ENCODE measurements around the gene DNAJC13. TPM values are rescaled to one million over a fixed set of nuclear protein-coding genes. Genes with fewer than 3 reads are reported as not detected.

Gene DNAJC13
- polyA plus RNA-seq, 2 of the 4 experiments (the other 2 are of a cell fraction), result 17.0 to 29.8 TPM

DNA sequence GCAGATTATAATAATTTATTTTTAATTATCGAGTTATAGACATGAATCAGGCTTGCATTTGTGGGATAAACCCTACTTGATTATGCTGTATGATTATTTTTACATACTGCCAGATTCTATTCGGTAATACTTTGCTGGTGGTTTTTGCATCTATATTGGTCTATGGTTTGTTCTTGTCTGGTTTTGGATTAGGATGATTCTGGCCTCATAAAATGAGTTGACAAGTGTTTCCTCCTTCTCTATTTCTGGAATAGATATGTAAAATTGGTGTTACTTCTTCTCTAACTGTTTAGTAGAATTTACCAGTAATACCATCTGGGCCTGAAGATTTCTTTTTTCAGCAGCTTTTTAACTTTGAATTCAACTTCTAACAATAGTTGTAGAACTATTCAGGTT, 146.8 kb downstream of the DNAJC13 start (continued):
- TF ChIP-seq, protein P1, sequence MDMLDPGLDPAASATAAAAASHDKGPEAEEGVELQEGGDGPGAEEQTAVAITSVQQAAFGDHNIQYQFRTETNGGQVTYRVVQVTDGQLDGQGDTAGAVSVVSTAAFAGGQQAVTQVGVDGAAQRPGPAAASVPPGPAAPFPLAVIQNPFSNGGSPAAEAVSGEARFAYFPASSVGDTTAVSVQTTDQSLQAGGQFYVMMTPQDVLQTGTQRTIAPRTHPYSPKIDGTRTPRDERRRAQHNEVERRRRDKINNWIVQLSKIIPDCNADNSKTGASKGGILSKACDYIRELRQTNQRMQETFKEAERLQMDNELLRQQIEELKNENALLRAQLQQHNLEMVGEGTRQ (IDR thresholded peaks at IDR 0.05), result no peak
- TF ChIP-seq CHD4 (IDR thresholded peaks at IDR 0.05; ENCODE audit: borderline replicate concordance), result no peak
- no peak for TF ChIP-seq EP300 (IDR thresholded peaks at IDR 0.05)

DNA sequence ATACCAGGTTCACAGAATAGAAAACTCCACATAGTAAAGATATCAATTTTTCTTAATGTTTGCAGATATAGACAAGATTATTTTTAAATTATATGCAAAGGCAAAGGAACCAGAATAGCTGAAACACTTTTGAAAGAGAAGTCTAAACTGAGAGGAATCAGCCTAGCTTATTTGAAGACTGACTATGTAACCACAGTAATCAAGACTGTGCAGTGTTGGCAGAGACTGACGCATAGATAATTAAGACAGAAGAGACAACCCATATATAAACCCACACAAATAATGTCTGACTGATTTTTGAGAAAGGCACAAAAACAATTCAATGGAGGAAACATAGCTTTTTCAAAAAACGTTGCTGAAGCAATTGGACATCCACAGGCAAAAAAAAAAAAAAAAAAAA, 151.1 kb downstream of the DNAJC13 start:
- FAIRE-seq (no peak), ATAC-seq (no peak), DNase-seq (ENCODE audit: low read depth in 1 of 2, low spot score in 1 of 2) (no peak)
- 60% methylated on average over 2 of the region's 2 CpGs for WGBS (ENCODE audit: missing lambda C conversion rate)
- TF ChIP-seq, protein P2, sequence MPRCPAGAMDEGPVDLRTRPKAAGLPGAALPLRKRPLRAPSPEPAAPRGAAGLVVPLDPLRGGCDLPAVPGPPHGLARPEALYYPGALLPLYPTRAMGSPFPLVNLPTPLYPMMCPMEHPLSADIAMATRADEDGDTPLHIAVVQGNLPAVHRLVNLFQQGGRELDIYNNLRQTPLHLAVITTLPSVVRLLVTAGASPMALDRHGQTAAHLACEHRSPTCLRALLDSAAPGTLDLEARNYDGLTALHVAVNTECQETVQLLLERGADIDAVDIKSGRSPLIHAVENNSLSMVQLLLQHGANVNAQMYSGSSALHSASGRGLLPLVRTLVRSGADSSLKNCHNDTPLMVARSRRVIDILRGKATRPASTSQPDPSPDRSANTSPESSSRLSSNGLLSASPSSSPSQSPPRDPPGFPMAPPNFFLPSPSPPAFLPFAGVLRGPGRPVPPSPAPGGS (IDR thresholded peaks at IDR 0.05), result no peak
- TF ChIP-seq, protein P3, sequence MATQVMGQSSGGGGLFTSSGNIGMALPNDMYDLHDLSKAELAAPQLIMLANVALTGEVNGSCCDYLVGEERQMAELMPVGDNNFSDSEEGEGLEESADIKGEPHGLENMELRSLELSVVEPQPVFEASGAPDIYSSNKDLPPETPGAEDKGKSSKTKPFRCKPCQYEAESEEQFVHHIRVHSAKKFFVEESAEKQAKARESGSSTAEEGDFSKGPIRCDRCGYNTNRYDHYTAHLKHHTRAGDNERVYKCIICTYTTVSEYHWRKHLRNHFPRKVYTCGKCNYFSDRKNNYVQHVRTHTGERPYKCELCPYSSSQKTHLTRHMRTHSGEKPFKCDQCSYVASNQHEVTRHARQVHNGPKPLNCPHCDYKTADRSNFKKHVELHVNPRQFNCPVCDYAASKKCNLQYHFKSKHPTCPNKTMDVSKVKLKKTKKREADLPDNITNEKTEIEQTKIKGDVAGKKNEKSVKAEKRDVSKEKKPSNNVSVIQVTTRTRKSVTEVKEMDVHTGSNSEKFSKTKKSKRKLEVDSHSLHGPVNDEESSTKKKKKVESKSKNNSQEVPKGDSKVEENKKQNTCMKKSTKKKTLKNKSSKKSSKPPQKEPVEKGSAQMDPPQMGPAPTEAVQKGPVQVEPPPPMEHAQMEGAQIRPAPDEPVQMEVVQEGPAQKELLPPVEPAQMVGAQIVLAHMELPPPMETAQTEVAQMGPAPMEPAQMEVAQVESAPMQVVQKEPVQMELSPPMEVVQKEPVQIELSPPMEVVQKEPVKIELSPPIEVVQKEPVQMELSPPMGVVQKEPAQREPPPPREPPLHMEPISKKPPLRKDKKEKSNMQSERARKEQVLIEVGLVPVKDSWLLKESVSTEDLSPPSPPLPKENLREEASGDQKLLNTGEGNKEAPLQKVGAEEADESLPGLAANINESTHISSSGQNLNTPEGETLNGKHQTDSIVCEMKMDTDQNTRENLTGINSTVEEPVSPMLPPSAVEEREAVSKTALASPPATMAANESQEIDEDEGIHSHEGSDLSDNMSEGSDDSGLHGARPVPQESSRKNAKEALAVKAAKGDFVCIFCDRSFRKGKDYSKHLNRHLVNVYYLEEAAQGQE (IDR thresholded peaks at IDR 0.05), result no peak
- TF ChIP-seq CHD2 (IDR thresholded peaks at IDR 0.05; ENCODE audit: low read length, partially characterized antibody) (no peak), KDM5A (IDR thresholded peaks at IDR 0.05) (no peak), TFCP2L1 (CRISPR knock-in tag; IDR thresholded peaks at IDR 0.05) (no peak), NR3C1 (IDR thresholded peaks at IDR 0.05) (no peak), RAD21 (conservative IDR thresholded peaks at IDR 0.05 in 1 of 2, IDR thresholded peaks at IDR 0.05 in 1 of 2) (no peak), RFX5 (IDR thresholded peaks at IDR 0.05) (no peak), MAFK (IDR thresholded peaks at IDR 0.05; ENCODE audit: partially characterized antibody) (no peak), KDM1A (IDR thresholded peaks at IDR 0.05; ENCODE audit: low read depth) (no peak), SMC3 (IDR thresholded peaks at IDR 0.05) (no peak), HEYL (CRISPR knock-in tag; IDR thresholded peaks at IDR 0.05) (no peak), FOSB (CRISPR knock-in tag; IDR thresholded peaks at IDR 0.05) (no peak), ESRRA (IDR thresholded peaks at IDR 0.05; ENCODE audit: borderline replicate concordance, low read length) (no peak), CBX2 (IDR thresholded peaks at IDR 0.05; ENCODE audit: borderline replicate concordance, low read depth) (no peak), ZNF302 (CRISPR knock-in tag; IDR thresholded peaks at IDR 0.05) (no peak), EP300 (IDR thresholded peaks at IDR 0.05) (no peak)
- TF ChIP-seq, protein P1 (IDR thresholded peaks at IDR 0.05), result no peak
- TF ChIP-seq, protein P4, sequence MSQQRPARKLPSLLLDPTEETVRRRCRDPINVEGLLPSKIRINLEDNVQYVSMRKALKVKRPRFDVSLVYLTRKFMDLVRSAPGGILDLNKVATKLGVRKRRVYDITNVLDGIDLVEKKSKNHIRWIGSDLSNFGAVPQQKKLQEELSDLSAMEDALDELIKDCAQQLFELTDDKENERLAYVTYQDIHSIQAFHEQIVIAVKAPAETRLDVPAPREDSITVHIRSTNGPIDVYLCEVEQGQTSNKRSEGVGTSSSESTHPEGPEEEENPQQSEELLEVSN (IDR thresholded peaks at IDR 0.05; ENCODE audit: borderline replicate concordance, low read depth), result no peak
- TF ChIP-seq, protein P5, sequence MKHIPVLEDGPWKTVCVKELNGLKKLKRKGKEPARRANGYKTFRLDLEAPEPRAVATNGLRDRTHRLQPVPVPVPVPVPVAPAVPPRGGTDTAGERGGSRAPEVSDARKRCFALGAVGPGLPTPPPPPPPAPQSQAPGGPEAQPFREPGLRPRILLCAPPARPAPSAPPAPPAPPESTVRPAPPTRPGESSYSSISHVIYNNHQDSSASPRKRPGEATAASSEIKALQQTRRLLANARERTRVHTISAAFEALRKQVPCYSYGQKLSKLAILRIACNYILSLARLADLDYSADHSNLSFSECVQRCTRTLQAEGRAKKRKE (CRISPR knock-in tag; IDR thresholded peaks at IDR 0.05; ENCODE audit: low read depth), result no peak
- no peak overlapping the region for H3K27ac ChIP-seq
- H3K4me2 ChIP-seq, result no peak overlapping the region
- H3K4me1 ChIP-seq, result no peaks in the 10 kb centered on the region
- POLR2A ChIA-PET, result no interaction called here
- no peak overlapping the region for H3K4me3 ChIP-seq
- CTCF ChIA-PET, result interaction anchor here (0.6 kb wide), 1 partner anchor 32 kb away, joined by 3 read pairs; no protein-coding TSS in a partner anchor
- H3K9me3 ChIP-seq, result peaks cover 5% of the 10 kb centered on the region; the same call in 1 of the 3 replicates
